A673 (cell line): ENCODE results near the gene OGDHL. TPM values are rescaled to one million over a fixed set of nuclear protein-coding genes. Genes with fewer than 3 reads are reported as not detected.

Source experiments
- BruUV-seq: library from RNA; stranded (reverse); fragments of 400-500 nt; replicated peaks from 2 replicates; lab custom pipeline; 2021; lab: Mats Ljungman, UMichigan
- CTCF ChIA-PET: fragments of 300-600 bp; sonication (Branson Sonifier 250); formaldehyde crosslinking; loops from one replicate; lab custom pipeline; 2022; ENCODE audit warnings: antibody characterized with exemption; lab: Charles Lee
- POLR2A ChIA-PET: fragments of 300-600 bp; sonication (Branson Sonifier 250); formaldehyde crosslinking; loops from one replicate; lab custom pipeline; 2022; ENCODE audit warnings: antibody characterized with exemption; ENCODE audit not compliant: low non-redundant PET; lab: Charles Lee
- DNase-seq: peaks from one replicate; pipeline ENCODE4 v3.0.0-alpha.2; 2015; ENCODE audit warnings: low spot score
- H3K27ac ChIP-seq: fragments of 200-600 bp; sonication (generic); 2 replicates; pipeline ENCODE4 v1.5.1; 2016; ENCODE audit warnings: mixed run types, low read depth, mild to moderate bottlenecking, mixed read lengths, antibody characterized with exemption, low read length; ENCODE audit not compliant: poor library complexity, severe bottlenecking
- H3K27me3 ChIP-seq: fragments of 200-600 bp; sonication (generic); replicated peaks from 2 replicates; pipeline ENCODE4 v1.6.1; 2017; ENCODE audit warnings: mixed run types, low read depth, mild to moderate bottlenecking, mixed read lengths, antibody characterized with exemption, low read length; ENCODE audit not compliant: insufficient read depth, poor library complexity
- H3K36me3 ChIP-seq: fragments of 200-600 bp; sonication (generic); 2 replicates; pipeline ENCODE4 v1.6.1; 2016; ENCODE audit warnings: mixed run types, mild to moderate bottlenecking, mixed read lengths, antibody characterized with exemption, low read length; ENCODE audit not compliant: insufficient read depth, poor library complexity, severe bottlenecking
- H3K4me1 ChIP-seq: fragments of 200-600 bp; sonication (generic); 2 replicates; pipeline ENCODE4 v1.6.1; 2017; ENCODE audit warnings: mixed run types, mild to moderate bottlenecking, mixed read lengths, antibody characterized with exemption, low read length; ENCODE audit not compliant: insufficient read depth, poor library complexity, severe bottlenecking
- H3K4me3 ChIP-seq: fragments of 200-600 bp; sonication (generic); 2 replicates; pipeline ENCODE4 v1.5.1; 2016; ENCODE audit warnings: low read depth, mixed run types, mild to moderate bottlenecking, mixed read lengths, low read length; ENCODE audit not compliant: poor library complexity, severe bottlenecking
- H3K9me3 ChIP-seq: fragments of 200-600 bp; sonication (generic); 2 replicates; pipeline ENCODE4 v1.6.1; 2016; ENCODE audit warnings: mixed run types, low read depth, mild to moderate bottlenecking, mixed read lengths, antibody characterized with exemption, low read length; ENCODE audit not compliant: poor library complexity, severe bottlenecking
- EZH2 ChIP-seq: fragments of 200-600 bp; sonication (generic); IDR thresholded peaks from 2 replicates; pipeline ENCODE4 v1.6.1; 2017; ENCODE audit warnings: borderline replicate concordance, low read depth, mild to moderate bottlenecking, mixed read lengths, antibody characterized with exemption, low read length; ENCODE audit not compliant: poor library complexity, severe bottlenecking
- intact Hi-C: fragments of 100-400 bp; cut with micrococcal nuclease; formaldehyde crosslinking; loops from one replicate; pipeline ENCODE4 v1.10.0; 2022; ENCODE audit not compliant: unreplicated experiment
- total RNA-seq: library from RNA; stranded (reverse); gene quantifications from 2 replicates; pipeline ENCODE4 v1.2.3, GENCODE V29; 2021
- TF ChIP-seq, protein P1 (sequence below): fragments of 300-800, 200-600 bp; sonication (generic); conservative IDR thresholded peaks from 2 replicates; pipeline ENCODE4 v1.5.1; 2017; ENCODE audit warnings: low read depth, mild to moderate bottlenecking, antibody characterized with exemption, low read length, moderate library complexity, mixed read lengths

The OGDHL gene
- total RNA-seq, 1 experiment from 2014 or later: 1.6 TPM

DNA sequence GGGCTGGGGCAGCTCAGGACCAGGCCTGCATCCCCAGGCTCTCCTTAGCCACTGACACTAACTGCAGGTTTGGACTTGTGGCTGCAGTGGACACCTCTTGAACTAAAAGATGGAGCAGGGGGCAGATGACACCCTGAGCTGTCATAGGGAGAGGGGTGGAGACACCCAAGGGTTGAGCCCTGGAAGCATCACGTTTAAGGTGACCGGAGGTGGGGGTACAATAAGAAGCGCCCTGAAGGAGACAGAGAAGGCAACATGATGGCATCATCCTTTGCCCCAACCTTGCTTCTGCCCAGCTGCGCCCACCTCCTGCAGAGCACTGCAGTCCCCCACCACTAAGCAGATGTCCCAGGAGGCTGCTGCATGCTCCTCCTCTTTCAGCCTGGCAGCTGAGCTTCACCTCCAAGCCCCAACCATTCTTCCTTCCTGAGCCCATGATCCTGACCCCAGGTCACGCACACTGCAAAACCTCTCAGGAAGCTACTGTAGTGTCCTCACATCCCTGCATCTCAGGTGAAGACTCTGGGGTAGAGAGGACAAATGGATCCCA lies 25.5 kb downstream of the OGDHL start:
- Histone ChIP-seq H3K36me3 (no peaks in the 10 kb centered on the region), H3K27me3 (no peaks in the 10 kb centered on the region), H3K27ac (no peak overlapping the region), H3K4me1 (no peaks in the 10 kb centered on the region), H3K4me3 (no peak overlapping the region), H3K9me3 (no peaks in the 10 kb centered on the region)
- intact Hi-C loops: no loop called here
- no TSS peak for BruUV-seq
- ChIA-PET POLR2A (no interaction called here), CTCF (no interaction called here)
- DNase-seq: no peak
- no peak for TF ChIP-seq EZH2
- TF ChIP-seq, protein P1, sequence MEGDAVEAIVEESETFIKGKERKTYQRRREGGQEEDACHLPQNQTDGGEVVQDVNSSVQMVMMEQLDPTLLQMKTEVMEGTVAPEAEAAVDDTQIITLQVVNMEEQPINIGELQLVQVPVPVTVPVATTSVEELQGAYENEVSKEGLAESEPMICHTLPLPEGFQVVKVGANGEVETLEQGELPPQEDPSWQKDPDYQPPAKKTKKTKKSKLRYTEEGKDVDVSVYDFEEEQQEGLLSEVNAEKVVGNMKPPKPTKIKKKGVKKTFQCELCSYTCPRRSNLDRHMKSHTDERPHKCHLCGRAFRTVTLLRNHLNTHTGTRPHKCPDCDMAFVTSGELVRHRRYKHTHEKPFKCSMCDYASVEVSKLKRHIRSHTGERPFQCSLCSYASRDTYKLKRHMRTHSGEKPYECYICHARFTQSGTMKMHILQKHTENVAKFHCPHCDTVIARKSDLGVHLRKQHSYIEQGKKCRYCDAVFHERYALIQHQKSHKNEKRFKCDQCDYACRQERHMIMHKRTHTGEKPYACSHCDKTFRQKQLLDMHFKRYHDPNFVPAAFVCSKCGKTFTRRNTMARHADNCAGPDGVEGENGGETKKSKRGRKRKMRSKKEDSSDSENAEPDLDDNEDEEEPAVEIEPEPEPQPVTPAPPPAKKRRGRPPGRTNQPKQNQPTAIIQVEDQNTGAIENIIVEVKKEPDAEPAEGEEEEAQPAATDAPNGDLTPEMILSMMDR: no peak

DNA sequence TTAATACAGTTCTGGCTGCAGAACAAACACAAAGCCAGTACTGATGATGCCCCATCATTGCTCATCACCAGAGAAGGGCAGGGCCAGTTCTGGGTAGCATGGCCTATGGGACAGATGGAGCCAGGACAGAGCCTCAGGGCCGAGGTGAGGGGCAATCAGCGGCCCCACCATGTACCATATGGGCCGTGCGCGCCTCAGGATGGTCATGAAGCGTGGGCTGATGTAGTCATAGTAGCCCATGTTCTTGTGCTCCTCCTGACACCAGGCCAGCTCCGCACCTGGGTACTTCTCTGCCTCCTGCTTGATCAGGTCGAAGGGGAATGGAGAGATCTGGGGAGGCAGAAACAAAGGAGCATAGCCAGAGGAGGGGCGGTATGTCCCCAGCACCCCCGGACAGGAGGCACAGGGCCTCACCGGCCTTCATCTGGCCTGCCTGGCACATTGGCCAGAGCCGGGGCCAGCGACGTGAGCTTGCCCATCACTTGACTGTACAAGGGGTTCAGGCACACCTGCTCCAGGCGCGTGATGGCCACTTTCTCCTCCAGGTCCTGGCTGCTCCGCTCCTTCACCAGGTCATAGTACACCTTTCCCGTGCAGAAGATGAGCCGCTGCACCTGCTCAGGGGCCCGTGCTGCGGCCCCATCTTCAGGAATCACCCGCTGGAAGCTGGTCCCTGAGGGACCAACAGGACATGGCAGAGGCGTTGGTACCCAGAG lies 26.1 kb downstream of the OGDHL start:
- H3K27ac ChIP-seq: no peak overlapping the region
- BruUV-seq: no TSS peak
- TF ChIP-seq, protein P1: no peak
- no peak for TF ChIP-seq EZH2
- H3K9me3 ChIP-seq: no peaks in the 10 kb centered on the region
- H3K4me3 ChIP-seq: no peak overlapping the region
- H3K27me3 ChIP-seq: no peaks in the 10 kb centered on the region
- POLR2A ChIA-PET: no interaction called here
- DNase-seq: no peak
- intact Hi-C loops: no loop called here
- CTCF ChIA-PET: no interaction called here
- H3K4me1 ChIP-seq: no peaks in the 10 kb centered on the region
- no peaks in the 10 kb centered on the region for H3K36me3 ChIP-seq

DNA sequence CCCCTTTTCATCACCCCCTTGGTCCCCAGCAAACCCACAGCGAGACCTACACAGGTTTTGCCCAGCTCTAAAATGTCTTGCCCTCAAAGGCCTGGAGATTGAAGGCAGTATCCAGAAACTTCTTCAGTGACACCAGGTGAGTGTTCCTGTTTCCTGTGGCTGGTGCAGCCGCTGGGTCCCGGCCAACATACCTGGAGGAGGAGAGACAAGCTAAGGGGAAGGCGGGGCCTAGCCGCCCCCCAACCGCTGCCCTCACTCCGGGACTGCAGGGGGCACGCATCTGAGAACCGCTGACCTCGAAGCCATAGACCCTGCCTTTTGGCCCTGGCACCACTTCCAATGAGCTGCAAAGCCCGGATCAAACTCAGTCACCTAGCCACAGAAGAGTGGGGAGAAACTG lies 27.0 kb downstream of the OGDHL start:
- Histone ChIP-seq H3K36me3 (no peaks in the 10 kb centered on the region), H3K27ac (no peak overlapping the region), H3K27me3 (no peaks in the 10 kb centered on the region), H3K4me1 (no peaks in the 10 kb centered on the region), H3K9me3 (no peaks in the 10 kb centered on the region), H3K4me3 (no peak overlapping the region)
- BruUV-seq: no TSS peak
- POLR2A ChIA-PET: no interaction called here
- intact Hi-C loops: no loop called here
- no peak for DNase-seq
- CTCF ChIA-PET: no interaction called here
- TF ChIP-seq, protein P1: no peak
- TF ChIP-seq EZH2: no peak
